Kidney glomerular epithelial cell (primary cell): ENCODE data around the gene COX7A1.
"Not testable (repeated sequence)": the region's sequence is repeated elsewhere in the genome, so short reads cannot be mapped to it uniquely, and the experiment has no call there.

ENCODE experiments used
- DNase-seq: peaks from one replicate; lab custom pipeline; 2025; lab: John Stamatoyannopoulos, UW

The COX7A1 gene

GRCh38 chr19:36141039-36141927, 11.0 kb downstream of the COX7A1 start:
- peak; percentile 78 for DNase-seq

GRCh38 chr19:36140304-36141038, 11.8 kb downstream of the COX7A1 start:
- DNase-seq, result peak; percentile 38

- peak; percentile 89 for DNase-seq
Observed at GRCh38 chr19:36139473-36140303, 12.6 kb downstream of the COX7A1 start, which contains the start of gene CAPNS1. CAPNS1 (plus strand) TSS chr19:36140066; CDS start chr19:36141012, 946 bp downstream.

GRCh38 chr19:36139120-36139472, 13.2 kb downstream of the COX7A1 start:
- DNase-seq, result no peak

- peak; percentile 68 for DNase-seq
Observed at GRCh38 chr19:36136964-36137686, 15.1 kb downstream of the COX7A1 start.

GRCh38 chr19:36134867-36135266, 17.4 kb downstream of the COX7A1 start:
- DNase-seq, result not testable (repeated sequence)

- not testable (repeated sequence) for DNase-seq
Observed at GRCh38 chr19:36131221-36131620, 21.0 kb downstream of the COX7A1 start.

- no peak for DNase-seq
Observed at GRCh38 chr19:36128392-36128736, 23.9 kb downstream of the COX7A1 start.

- no peak for DNase-seq
Observed at GRCh38 chr19:36125557-36125956, 26.7 kb downstream of the COX7A1 start.

- no peak for DNase-seq
Observed at GRCh38 chr19:36121486-36122124, 30.6 kb downstream of the COX7A1 start.

GRCh38 chr19:36120984-36121358, 31.3 kb downstream of the COX7A1 start:
- no peak for DNase-seq

GRCh38 chr19:36120092-36120983, 31.9 kb downstream of the COX7A1 start:
- DNase-seq, result no peak

GRCh38 chr19:36116344-36116637, 36.0 kb downstream of the COX7A1 start:
- DNase-seq, result no peak

- DNase-seq, result peak; percentile 69
Observed at GRCh38 chr19:36115453-36116343, 36.5 kb downstream of the COX7A1 start, which contains the start of gene TBCB. TBCB (plus strand) TSS chr19:36115468; CDS start chr19:36115561, 93 bp downstream.

- DNase-seq, result peak; percentile 100
Observed at GRCh38 chr19:36114721-36115452, 37.4 kb downstream of the COX7A1 start, which contains the start of gene POLR2I. POLR2I (minus strand) TSS chr19:36114875; CDS start chr19:36114856, 19 bp downstream.

GRCh38 chr19:36113894-36114720, 38.1 kb downstream of the COX7A1 start:
- no peak for DNase-seq

- DNase-seq, result no peak
Observed at GRCh38 chr19:36113425-36113824, 38.8 kb downstream of the COX7A1 start.
